Lower leg skin (tissue), 3 donors: ENCODE measurements around the gene PRG3.

Source experiments
- POLR2A ChIP-seq, 2 donors: fragments of 450-650 bp; IDR thresholded peaks; one replicate each; pipeline ENCODE4 v1.6.1; 2016 to 2017; ENCODE audit warnings: antibody characterized with exemption in 2 of 2, mild to moderate bottlenecking in 1 of 2, moderate library complexity in 1 of 2
- TF ChIP-seq, protein P1 (sequence below), 3 donors: fragments of 450-650 bp; IDR thresholded peaks; one replicate each; pipeline ENCODE4 v1.5.1; 2016; ENCODE audit warnings: antibody characterized with exemption in 3 of 3, mild to moderate bottlenecking in 3 of 3, moderate library complexity in 2 of 3

DNA sequence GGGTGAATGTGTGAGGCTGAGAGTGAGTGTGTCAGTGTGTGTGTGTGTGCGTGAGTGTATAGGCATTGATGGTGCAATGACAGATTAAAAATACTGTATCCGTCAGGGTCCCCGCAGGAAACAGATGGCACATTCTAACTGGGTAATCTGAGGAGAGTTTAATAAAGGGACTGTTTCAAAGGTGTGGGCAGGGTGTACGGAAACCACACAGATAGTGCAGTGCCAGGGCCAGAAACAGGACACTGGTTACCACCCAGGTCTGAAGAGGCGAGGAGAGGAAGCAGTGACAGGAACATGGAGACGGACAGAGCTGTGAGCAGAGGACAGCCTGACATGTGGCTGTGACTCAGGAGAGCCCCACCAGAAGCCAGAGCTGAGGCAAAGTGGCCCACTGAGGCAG is 26.3 kb downstream of the PRG3 start:
- TF ChIP-seq, protein P1, sequence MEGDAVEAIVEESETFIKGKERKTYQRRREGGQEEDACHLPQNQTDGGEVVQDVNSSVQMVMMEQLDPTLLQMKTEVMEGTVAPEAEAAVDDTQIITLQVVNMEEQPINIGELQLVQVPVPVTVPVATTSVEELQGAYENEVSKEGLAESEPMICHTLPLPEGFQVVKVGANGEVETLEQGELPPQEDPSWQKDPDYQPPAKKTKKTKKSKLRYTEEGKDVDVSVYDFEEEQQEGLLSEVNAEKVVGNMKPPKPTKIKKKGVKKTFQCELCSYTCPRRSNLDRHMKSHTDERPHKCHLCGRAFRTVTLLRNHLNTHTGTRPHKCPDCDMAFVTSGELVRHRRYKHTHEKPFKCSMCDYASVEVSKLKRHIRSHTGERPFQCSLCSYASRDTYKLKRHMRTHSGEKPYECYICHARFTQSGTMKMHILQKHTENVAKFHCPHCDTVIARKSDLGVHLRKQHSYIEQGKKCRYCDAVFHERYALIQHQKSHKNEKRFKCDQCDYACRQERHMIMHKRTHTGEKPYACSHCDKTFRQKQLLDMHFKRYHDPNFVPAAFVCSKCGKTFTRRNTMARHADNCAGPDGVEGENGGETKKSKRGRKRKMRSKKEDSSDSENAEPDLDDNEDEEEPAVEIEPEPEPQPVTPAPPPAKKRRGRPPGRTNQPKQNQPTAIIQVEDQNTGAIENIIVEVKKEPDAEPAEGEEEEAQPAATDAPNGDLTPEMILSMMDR (IDR thresholded peaks at IDR 0.05) = no peak
- TF ChIP-seq POLR2A (IDR thresholded peaks at IDR 0.05) = no peak
